SK-N-SH (cell line): ENCODE results near the gene KRT6B. TPM values are rescaled to one million over a fixed set of nuclear protein-coding genes. Genes with fewer than 3 reads are reported as not detected.

Source experiments
- CTCF ChIA-PET: fragments of 300-600, 350-600 bp; formaldehyde crosslinking; extraction: SDS; loops from one replicate; lab custom pipeline; 2021; lab: Yijun Ruan, JAX
- POLR2A ChIA-PET: fragments of 350-600 bp; sonication (Branson Sonifier 250); formaldehyde crosslinking; extraction: SDS; loops from one replicate; lab custom pipeline; 2020; ENCODE audit warnings: antibody characterized with exemption, inconsistent platforms; lab: Yijun Ruan, JAX
- DNase-seq: peaks from one replicate; pipeline ENCODE4 v3.0.0; 2012
- H2AFZ ChIP-seq: fragments of 200-600 bp; sonication (generic); 2 replicates; pipeline ENCODE4 v1.8.1; 2016; ENCODE audit warnings: antibody characterized with exemption, mild to moderate bottlenecking, low read depth
- H3F3A ChIP-seq: fragments of 200-600 bp; sonication (generic); replicated peaks from 2 replicates; pipeline ENCODE3; 2016; ENCODE audit warnings: antibody characterized with exemption, mild to moderate bottlenecking; ENCODE audit not compliant: insufficient read depth
- H3K27ac ChIP-seq, 2 experiments: fragments of 200-500 bp in 1 of 2; fragments of 200-600 bp in 1 of 2; sonication (Bioruptor generic) in 1 of 2; sonication (generic), shearing (Covaris generic) in 1 of 2; 2 replicates each; pipeline versions ENCODE4 v1.5.1 to v1.6.1; 2014 to 2016; ENCODE audit warnings: low read depth in 2 of 2, inconsistent platforms in 1 of 2, low read length in 1 of 2, mild to moderate bottlenecking in 1 of 2, mixed read lengths in 1 of 2
- H3K27me3 ChIP-seq: fragments of 200-600 bp; sonication (generic), shearing (Covaris generic); 2 replicates; pipeline ENCODE4 v1.6.1; 2016; ENCODE audit warnings: mixed run types; ENCODE audit not compliant: insufficient read depth
- H3K36me3 ChIP-seq, 2 experiments: fragments of 200-500 bp in 1 of 2; fragments of 200-600 bp in 1 of 2; sonication (Bioruptor generic) in 1 of 2; sonication (generic) in 1 of 2; replicated peaks in 1 of 2; 2 replicates each; pipeline versions ENCODE3 to v1.5.1; 2014 to 2016; ENCODE audit warnings: low read length in 1 of 2, mild to moderate bottlenecking in 1 of 2; ENCODE audit not compliant: insufficient read depth in 2 of 2, control insufficient read depth in 1 of 2
- H3K4me1 ChIP-seq, 2 experiments: fragments of 200-500 bp in 1 of 2; fragments of 200-600 bp in 1 of 2; sonication (Bioruptor generic) in 1 of 2; sonication (generic), shearing (Covaris generic) in 1 of 2; 2 replicates each; pipeline versions ENCODE4 v1.5.1 to v1.6.1; 2014 to 2016; ENCODE audit warnings: low read depth in 1 of 2, low read length in 1 of 2, mixed run types in 1 of 2; ENCODE audit not compliant: insufficient read depth in 2 of 2, control insufficient read depth in 1 of 2
- H3K4me2 ChIP-seq: fragments of 200-600 bp; sonication (generic), shearing (Covaris generic); 2 replicates; pipeline ENCODE4 v1.6.1; 2017; ENCODE audit warnings: mixed run types
- H3K4me3 ChIP-seq, 2 experiments: fragments of 200-500 bp in 1 of 2; fragments of 200-600 bp in 1 of 2; sonication (Bioruptor generic) in 1 of 2; sonication (generic), shearing (Covaris generic) in 1 of 2; 2 replicates each; pipeline versions ENCODE4 v1.5.1 to v1.8.1; 2014 to 2016; ENCODE audit warnings: low read depth in 2 of 2, inconsistent platforms in 1 of 2, low read length in 1 of 2, mild to moderate bottlenecking in 1 of 2, mixed read lengths in 1 of 2, moderate library complexity in 1 of 2
- H3K79me2 ChIP-seq: fragments of 200-600 bp; sonication (generic); 2 replicates; pipeline ENCODE4 v1.8.1; 2017; ENCODE audit warnings: mild to moderate bottlenecking; ENCODE audit not compliant: insufficient read depth
- H3K9ac ChIP-seq: fragments of 200-600 bp; sonication (generic); 2 replicates; pipeline ENCODE4 v1.6.1; 2017; ENCODE audit warnings: mixed run types
- H3K9me2 ChIP-seq: fragments of 200-600 bp; sonication (generic); 2 replicates; pipeline ENCODE4 v1.6.1; 2017; ENCODE audit warnings: mixed run types
- H3K9me3 ChIP-seq: fragments of 200-600 bp; sonication (generic); 2 replicates; pipeline ENCODE4 v1.6.1; 2017; ENCODE audit warnings: mixed run types, mild to moderate bottlenecking, moderate library complexity
- H4K20me1 ChIP-seq: fragments of 200-600 bp; sonication (generic); 2 replicates; pipeline ENCODE4 v1.6.1; 2017; ENCODE audit warnings: mild to moderate bottlenecking, mixed run types; ENCODE audit not compliant: insufficient read depth
- CHD2 ChIP-seq: fragments of 150-350 bp; IDR thresholded peaks from 2 replicates; pipeline ENCODE4 v1.6.1; 2018; ENCODE audit warnings: low read length; ENCODE audit not compliant: partially characterized antibody
- ELF1 ChIP-seq: IDR thresholded peaks from 2 replicates; pipeline ENCODE4 v1.4.0; 2012
- EP300 ChIP-seq, 2 experiments: IDR thresholded peaks; 2 replicates each; pipeline versions ENCODE4 v1.4.0 to v1.6.1; 2012; ENCODE audit warnings: borderline replicate concordance in 1 of 2, low read depth in 1 of 2, low read length in 1 of 2
- FOXJ3 ChIP-seq: sonication (generic); formaldehyde crosslinking; IDR thresholded peaks from 2 replicates; pipeline ENCODE4 v1.5.1; 2020; ENCODE audit warnings: mild to moderate bottlenecking, missing genetic modification reagents
- JUND ChIP-seq: IDR thresholded peaks from 2 replicates; pipeline ENCODE4 v1.4.0; 2012
- POLR2AphosphoS5 ChIP-seq: IDR thresholded peaks from 2 replicates; pipeline ENCODE4 v1.6.1; 2012; ENCODE audit warnings: low read depth, low read length
- RAD21 ChIP-seq: IDR thresholded peaks from 2 replicates; pipeline ENCODE4 v1.6.1; 2012; ENCODE audit warnings: mild to moderate bottlenecking, low read length
- RCOR1 ChIP-seq: fragments of 150-350 bp; IDR thresholded peaks from 2 replicates; pipeline ENCODE4 v1.6.1; 2017; ENCODE audit warnings: antibody characterized with exemption, low read length
- SMC3 ChIP-seq: IDR thresholded peaks from 2 replicates; pipeline ENCODE4 v1.6.1; 2012; ENCODE audit warnings: low read depth, low read length, improper control_type of control experiment
- TAF1 ChIP-seq: IDR thresholded peaks from 2 replicates; pipeline ENCODE4 v1.6.1; 2012; ENCODE audit warnings: low read depth, mild to moderate bottlenecking, low read length, moderate library complexity, borderline replicate concordance
- WGBS: methylation state at CpG from one replicate; pipeline ENCODE4 v1.1.6; 2017; ENCODE audit warnings: low lambda C conversion rate; 5-methylcytosine and 5-hydroxymethylcytosine counted together
- polyA plus RNA-seq, 3 experiments: library from polyadenylated mRNA; depleted of rRNA; stranded (reverse); fragments of >200 nt; gene quantifications; 2 replicates each; pipeline ENCODE4 v1.2.3, GENCODE V29; 2012
- TF ChIP-seq, protein P1 (sequence below): IDR thresholded peaks from 2 replicates; pipeline ENCODE4 v1.4.0; 2012; ENCODE audit warnings: low read depth, borderline replicate concordance
- TF ChIP-seq, protein P2 (sequence below): IDR thresholded peaks from 2 replicates; pipeline ENCODE4 v1.4.0; 2012; ENCODE audit warnings: low read depth
- TF ChIP-seq, protein P3 (sequence below): fragments of 150-350 bp; IDR thresholded peaks from 2 replicates; pipeline ENCODE4 v1.6.1; 2016; ENCODE audit warnings: mild to moderate bottlenecking, low read depth, low read length

The KRT6B gene
- polyA plus RNA-seq, 1 of the 3 experiments (the other 2 are of a cell fraction) = not detected

DNA sequence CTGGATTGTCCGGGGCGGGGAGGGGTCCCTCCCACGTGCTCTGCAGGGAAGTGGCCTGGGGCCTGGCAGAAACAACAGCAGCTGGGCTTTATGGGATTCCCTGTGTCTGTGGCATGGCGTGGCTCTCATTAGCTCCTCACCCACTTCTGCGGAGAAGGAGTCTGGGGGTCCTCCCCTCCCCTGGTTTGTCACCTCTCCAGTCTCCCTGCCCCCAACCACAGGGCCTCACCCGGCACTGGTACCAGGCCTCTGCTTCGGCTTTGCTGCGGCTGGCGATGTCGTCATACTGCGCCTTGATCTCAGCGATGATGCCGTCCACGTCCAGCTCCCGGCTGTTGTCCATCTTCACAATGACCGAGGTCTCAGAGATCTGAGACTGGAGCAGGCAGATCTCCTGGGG is 52.2 kb downstream of the KRT6B start:
- CTCF ChIA-PET = interaction anchor here (1.0 to 1.1 kb wide), 2 partner anchors 19 to 485 kb away, joined by 3 to 4 read pairs; no protein-coding TSS in a partner anchor
- TF ChIP-seq ELF1 (no peak), CHD2 (no peak), TAF1 (no peak), POLR2AphosphoS5 (no peak)
- H3K9me2 ChIP-seq = no peaks in the 10 kb centered on the region
- H3F3A ChIP-seq = no peaks in the 10 kb centered on the region
- no peaks in the 10 kb centered on the region for H3K9me3 ChIP-seq
- no peaks in the 10 kb centered on the region for H4K20me1 ChIP-seq
- no peaks in the 10 kb centered on the region for H3K36me3 ChIP-seq
- no peak overlapping the region for H3K4me2 ChIP-seq
- no peak overlapping the region for H3K9ac ChIP-seq
- H3K79me2 ChIP-seq = no peaks in the 10 kb centered on the region
- POLR2A ChIA-PET = no interaction called here
- H3K27ac ChIP-seq = no peak overlapping the region
- no peak overlapping the region for H3K4me3 ChIP-seq
- peaks cover 35% of the 10 kb centered on the region; the same call in 1 of the 2 replicates for H3K27me3 ChIP-seq
- no peaks in the 10 kb centered on the region for H3K4me1 ChIP-seq
- DNase-seq = no peak
- H2AFZ ChIP-seq = no peak overlapping the region
- WGBS = 70% methylated on average over 11 of the region's 16 CpGs

DNA sequence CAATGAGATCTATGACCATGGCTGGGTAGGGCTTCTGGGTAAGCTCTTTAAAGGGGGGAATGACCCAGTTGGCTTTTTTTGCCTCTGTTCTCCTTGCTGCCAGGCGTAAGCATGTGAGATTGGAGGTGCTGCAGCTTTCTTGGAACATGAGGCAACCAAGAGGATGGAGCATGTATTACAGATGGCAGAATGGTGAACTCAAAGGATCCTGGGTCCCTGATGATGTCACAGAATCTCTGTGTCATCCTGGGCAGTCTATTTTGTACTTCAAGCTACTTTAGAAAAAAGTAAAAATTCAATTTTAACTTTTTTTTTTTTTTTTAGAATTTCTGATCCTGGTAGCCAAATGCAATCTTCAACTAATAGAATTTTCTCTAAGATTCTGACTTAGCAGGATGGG is 53.8 kb downstream of the KRT6B start:
- TF ChIP-seq, protein P1, sequence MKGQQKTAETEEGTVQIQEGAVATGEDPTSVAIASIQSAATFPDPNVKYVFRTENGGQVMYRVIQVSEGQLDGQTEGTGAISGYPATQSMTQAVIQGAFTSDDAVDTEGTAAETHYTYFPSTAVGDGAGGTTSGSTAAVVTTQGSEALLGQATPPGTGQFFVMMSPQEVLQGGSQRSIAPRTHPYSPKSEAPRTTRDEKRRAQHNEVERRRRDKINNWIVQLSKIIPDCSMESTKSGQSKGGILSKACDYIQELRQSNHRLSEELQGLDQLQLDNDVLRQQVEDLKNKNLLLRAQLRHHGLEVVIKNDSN = no peak
- TF ChIP-seq, protein P2, sequence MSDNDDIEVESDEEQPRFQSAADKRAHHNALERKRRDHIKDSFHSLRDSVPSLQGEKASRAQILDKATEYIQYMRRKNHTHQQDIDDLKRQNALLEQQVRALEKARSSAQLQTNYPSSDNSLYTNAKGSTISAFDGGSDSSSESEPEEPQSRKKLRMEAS = no peak
- no peak for TF ChIP-seq EP300 (IDR thresholded peaks at IDR 0.05; ENCODE audit: borderline replicate concordance in 1 of 2, low read depth in 1 of 2, low read length in 1 of 2)
- TF ChIP-seq FOXJ3 = no peak
- no peak for TF ChIP-seq TAF1
- TF ChIP-seq JUND = no peak
- TF ChIP-seq RAD21 = no peak
- no peak for TF ChIP-seq RCOR1
- TF ChIP-seq, protein P3, sequence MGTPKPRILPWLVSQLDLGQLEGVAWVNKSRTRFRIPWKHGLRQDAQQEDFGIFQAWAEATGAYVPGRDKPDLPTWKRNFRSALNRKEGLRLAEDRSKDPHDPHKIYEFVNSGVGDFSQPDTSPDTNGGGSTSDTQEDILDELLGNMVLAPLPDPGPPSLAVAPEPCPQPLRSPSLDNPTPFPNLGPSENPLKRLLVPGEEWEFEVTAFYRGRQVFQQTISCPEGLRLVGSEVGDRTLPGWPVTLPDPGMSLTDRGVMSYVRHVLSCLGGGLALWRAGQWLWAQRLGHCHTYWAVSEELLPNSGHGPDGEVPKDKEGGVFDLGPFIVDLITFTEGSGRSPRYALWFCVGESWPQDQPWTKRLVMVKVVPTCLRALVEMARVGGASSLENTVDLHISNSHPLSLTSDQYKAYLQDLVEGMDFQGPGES = no peak
- TF ChIP-seq SMC3 = no peak
- TF ChIP-seq, all 33 proteins: peak for 0
- H3K36me3 ChIP-seq = no peaks in the 10 kb centered on the region
- ChIA-PET CTCF (interaction anchor here (0.8 to 1.4 kb wide), 4 partner anchors 10 to 486 kb away, joined by 3 to 4 read pairs (median 3); no protein-coding TSS in a partner anchor), POLR2A (no interaction called here)
- no peak overlapping the region for H3K4me2 ChIP-seq
- no peaks in the 10 kb centered on the region for H3F3A ChIP-seq
- H3K9ac ChIP-seq = no peak overlapping the region
- DNase-seq = no peak
- H3K9me3 ChIP-seq = no peaks in the 10 kb centered on the region
- H2AFZ ChIP-seq = no peak overlapping the region
- H3K27me3 ChIP-seq = peaks cover 42% of the 10 kb centered on the region; the same call in 1 of the 2 replicates
- H3K27ac ChIP-seq = no peak overlapping the region
- H3K4me1 ChIP-seq = no peaks in the 10 kb centered on the region
- no peaks in the 10 kb centered on the region for H3K79me2 ChIP-seq
- 22% methylated on average over 1 of the region's 1 CpG for WGBS
- no peaks in the 10 kb centered on the region for H4K20me1 ChIP-seq
- H3K9me2 ChIP-seq = no peaks in the 10 kb centered on the region
- H3K4me3 ChIP-seq = no peak overlapping the region
